ENCODE data around the gene FBXO3.

- TF ChIP-seq CTCF (IDR thresholded peaks at IDR 0.05) (no peak), ZFX (IDR thresholded peaks at IDR 0.05; ENCODE audit: borderline replicate concordance) (no peak)
Measured at GRCh38 chr11:33787076-33787475, 12.8 kb upstream of the FBXO3 start.
